Body of pancreas (tissue), 4 donors: ENCODE results near the gene LRP1-AS. TPM values are rescaled to one million over a fixed set of nuclear protein-coding genes. Genes with fewer than 3 reads are reported as not detected.

Experiments used
- ATAC-seq: fragments of 150-250 bp; one replicate; pipeline ENCODE4 v1.9.1; 2016
- DNase-seq, 4 donors: peaks; one replicate each; pipeline ENCODE4 v3.0.0-alpha.2; 2019
- H3K27ac ChIP-seq, 4 donors: fragments of 200-600 bp; sonication (generic); 1 replicate in 3 of 4; 2 replicates in 1 of 4; pipeline versions ENCODE4 v1.5.1 to v1.6.1; 2016 to 2019; ENCODE audit warnings: mild to moderate bottlenecking in 1 of 4, mixed read lengths in 1 of 4, moderate library complexity in 1 of 4
- H3K27me3 ChIP-seq, 2 donors: fragments of 200-600 bp; sonication (generic); one replicate each; pipeline ENCODE4 v1.6.0; 2016; ENCODE audit warnings: mild to moderate bottlenecking in 1 of 2
- H3K36me3 ChIP-seq, 2 donors: fragments of 200-600 bp; sonication (generic); replicated peaks in 1 of 2; 2 replicates each; pipeline ENCODE4 v1.5.1; 2016; ENCODE audit warnings: low read depth in 2 of 2; ENCODE audit not compliant: insufficient read depth in 1 of 2
- H3K4me1 ChIP-seq: fragments of 200-600 bp; sonication (generic); one replicate; pipeline ENCODE4 v1.6.0; 2016
- H3K4me3 ChIP-seq, 2 donors: fragments of 200-600 bp; sonication (generic); 1 replicate in 1 of 2; 2 replicates in 1 of 2; pipeline ENCODE4 v1.5.1; 2016 to 2019
- H3K9me3 ChIP-seq, 3 donors: fragments of 200-600 bp; sonication (generic); 1 replicate in 2 of 3; 2 replicates in 1 of 3; pipeline ENCODE4 v1.5.1; 2016
- POLR2A ChIP-seq, 3 donors: fragments of 450-650 bp; IDR thresholded peaks; one replicate each; pipeline ENCODE4 v1.6.1; 2016; ENCODE audit warnings: antibody characterized with exemption in 3 of 3, mild to moderate bottlenecking in 2 of 3
- WGBS, 2 donors: methylation state at CpG; one replicate each; pipeline ENCODE4 v1.1.5; 2017; 5-methylcytosine and 5-hydroxymethylcytosine counted together
- intact Hi-C: fragments of 100-400 bp; cut with DNase I; formaldehyde crosslinking; loops from one replicate; pipeline ENCODE4 v1.15.1; 2023
- total RNA-seq, 2 donors: library from RNA; depleted of rRNA; stranded (reverse); fragments of >200 nt; gene quantifications; one replicate each; pipeline ENCODE4 v1.1.0, GENCODE V29; 2016
- TF ChIP-seq, protein P1 (sequence below), 7 experiments: fragments of 450-650 bp in 4 of 7; fragments of 200-600 bp in 3 of 7; sonication (generic) in 3 of 7; IDR thresholded peaks; one replicate each; pipeline ENCODE4 v1.5.1; 2016 to 2019; ENCODE audit warnings: antibody characterized with exemption in 7 of 7

The LRP1-AS gene
- total RNA-seq, 2 donors from 2014 or later, result not detected

DNA sequence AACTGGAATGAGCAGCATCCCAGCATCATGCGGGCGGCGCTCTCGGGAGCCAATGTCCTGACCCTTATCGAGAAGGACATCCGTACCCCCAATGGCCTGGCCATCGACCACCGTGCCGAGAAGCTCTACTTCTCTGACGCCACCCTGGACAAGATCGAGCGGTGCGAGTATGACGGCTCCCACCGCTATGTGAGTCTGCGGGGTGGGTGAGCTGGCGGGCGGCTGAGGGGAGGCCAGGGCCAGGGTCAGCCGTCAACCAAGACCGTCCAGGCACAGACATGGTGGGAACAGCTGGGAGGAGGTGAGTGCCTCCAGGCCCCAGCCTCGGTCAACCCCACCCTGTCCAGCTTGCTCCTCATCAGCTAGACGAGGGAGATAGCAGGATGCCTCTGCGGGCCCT is 43.4 kb upstream of the LRP1-AS start:
- Histone ChIP-seq H3K9me3 (no peaks in the 10 kb centered on the region), H3K27ac (no peak overlapping the region), H3K4me1 (no peaks in the 10 kb centered on the region), H3K4me3 (no peak overlapping the region), H3K36me3 (no peaks in the 10 kb centered on the region), H3K27me3 (no peaks in the 10 kb centered on the region)
- TF ChIP-seq POLR2A (IDR thresholded peaks at IDR 0.05), result no peak
- TF ChIP-seq, protein P1, sequence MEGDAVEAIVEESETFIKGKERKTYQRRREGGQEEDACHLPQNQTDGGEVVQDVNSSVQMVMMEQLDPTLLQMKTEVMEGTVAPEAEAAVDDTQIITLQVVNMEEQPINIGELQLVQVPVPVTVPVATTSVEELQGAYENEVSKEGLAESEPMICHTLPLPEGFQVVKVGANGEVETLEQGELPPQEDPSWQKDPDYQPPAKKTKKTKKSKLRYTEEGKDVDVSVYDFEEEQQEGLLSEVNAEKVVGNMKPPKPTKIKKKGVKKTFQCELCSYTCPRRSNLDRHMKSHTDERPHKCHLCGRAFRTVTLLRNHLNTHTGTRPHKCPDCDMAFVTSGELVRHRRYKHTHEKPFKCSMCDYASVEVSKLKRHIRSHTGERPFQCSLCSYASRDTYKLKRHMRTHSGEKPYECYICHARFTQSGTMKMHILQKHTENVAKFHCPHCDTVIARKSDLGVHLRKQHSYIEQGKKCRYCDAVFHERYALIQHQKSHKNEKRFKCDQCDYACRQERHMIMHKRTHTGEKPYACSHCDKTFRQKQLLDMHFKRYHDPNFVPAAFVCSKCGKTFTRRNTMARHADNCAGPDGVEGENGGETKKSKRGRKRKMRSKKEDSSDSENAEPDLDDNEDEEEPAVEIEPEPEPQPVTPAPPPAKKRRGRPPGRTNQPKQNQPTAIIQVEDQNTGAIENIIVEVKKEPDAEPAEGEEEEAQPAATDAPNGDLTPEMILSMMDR (IDR thresholded peaks at IDR 0.05), result no peak
- DNase-seq, result no peak
- intact Hi-C loops, result loop anchor here (5.0 kb wide), 1 partner anchor 124 kb away; no protein-coding TSS in a partner anchor
- ATAC-seq, result no peak
- 92 to 96% methylated on average over 5 to 19 of the region's 23 CpGs for WGBS, 2 donors

DNA sequence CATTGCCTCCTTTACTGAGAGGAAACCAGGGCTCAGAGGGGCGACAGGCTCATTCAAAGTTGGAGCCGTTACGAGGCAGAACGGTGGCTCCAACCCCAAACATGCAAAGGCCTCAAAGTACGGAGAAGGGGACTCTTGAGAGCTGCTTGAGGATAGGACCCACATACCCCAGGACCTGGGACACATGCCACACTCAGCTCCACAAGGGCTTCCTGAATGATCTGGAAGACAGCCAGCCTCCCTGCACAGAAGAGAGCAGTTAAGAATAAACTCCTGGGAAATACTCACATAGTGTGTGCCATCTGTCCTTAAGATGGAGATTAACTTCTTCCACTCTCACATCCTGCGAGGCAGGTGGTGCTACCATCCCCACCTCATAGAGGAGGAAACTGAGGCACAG is 42.6 kb upstream of the LRP1-AS start:
- DNase-seq (no peak), ATAC-seq (no peak)
- Histone ChIP-seq H3K27me3 (no peaks in the 10 kb centered on the region), H3K27ac (no peak overlapping the region), H3K4me3 (no peak overlapping the region), H3K4me1 (no peaks in the 10 kb centered on the region), H3K36me3 (no peaks in the 10 kb centered on the region), H3K9me3 (no peaks in the 10 kb centered on the region)
- 66 to 78% methylated on average over 4 to 6 of the region's 6 CpGs for WGBS, 2 donors
- no peak for TF ChIP-seq POLR2A (IDR thresholded peaks at IDR 0.05)
- TF ChIP-seq, protein P1 (IDR thresholded peaks at IDR 0.05), result no peak
- intact Hi-C loops, result loop anchor here (5.0 kb wide), 1 partner anchor 123 kb away; no protein-coding TSS in a partner anchor

DNA sequence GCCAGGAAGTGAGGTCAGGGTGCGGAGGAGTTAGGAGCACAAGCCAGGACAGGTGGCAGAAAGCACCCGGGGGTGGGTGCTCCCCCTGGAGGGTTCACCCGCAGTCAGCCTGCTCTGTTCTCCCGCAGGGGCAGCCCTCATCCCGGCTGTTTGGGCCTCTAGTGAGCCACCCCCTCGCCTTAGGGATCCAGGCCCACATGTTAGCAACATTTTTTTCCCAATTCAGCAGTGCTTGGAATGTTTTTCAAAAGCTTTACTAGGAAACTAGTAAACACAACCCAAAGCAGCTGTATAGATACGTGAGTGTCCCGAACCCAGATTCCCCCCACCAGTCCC is 40.6 kb upstream of the LRP1-AS start:
- H3K9me3 ChIP-seq, result no peaks in the 10 kb centered on the region
- H3K36me3 ChIP-seq, result no peaks in the 10 kb centered on the region
- H3K4me3 ChIP-seq, result no peak overlapping the region
- WGBS, 2 donors, result 69 to 86% methylated on average over 3 to 8 of the region's 8 CpGs
- DNase-seq (no peak), ATAC-seq (no peak)
- no peaks in the 10 kb centered on the region for H3K4me1 ChIP-seq
- H3K27me3 ChIP-seq, result no peaks in the 10 kb centered on the region
- no peak overlapping the region for H3K27ac ChIP-seq
- TF ChIP-seq POLR2A (IDR thresholded peaks at IDR 0.05), result no peak
- intact Hi-C loops, result no loop called here

DNA sequence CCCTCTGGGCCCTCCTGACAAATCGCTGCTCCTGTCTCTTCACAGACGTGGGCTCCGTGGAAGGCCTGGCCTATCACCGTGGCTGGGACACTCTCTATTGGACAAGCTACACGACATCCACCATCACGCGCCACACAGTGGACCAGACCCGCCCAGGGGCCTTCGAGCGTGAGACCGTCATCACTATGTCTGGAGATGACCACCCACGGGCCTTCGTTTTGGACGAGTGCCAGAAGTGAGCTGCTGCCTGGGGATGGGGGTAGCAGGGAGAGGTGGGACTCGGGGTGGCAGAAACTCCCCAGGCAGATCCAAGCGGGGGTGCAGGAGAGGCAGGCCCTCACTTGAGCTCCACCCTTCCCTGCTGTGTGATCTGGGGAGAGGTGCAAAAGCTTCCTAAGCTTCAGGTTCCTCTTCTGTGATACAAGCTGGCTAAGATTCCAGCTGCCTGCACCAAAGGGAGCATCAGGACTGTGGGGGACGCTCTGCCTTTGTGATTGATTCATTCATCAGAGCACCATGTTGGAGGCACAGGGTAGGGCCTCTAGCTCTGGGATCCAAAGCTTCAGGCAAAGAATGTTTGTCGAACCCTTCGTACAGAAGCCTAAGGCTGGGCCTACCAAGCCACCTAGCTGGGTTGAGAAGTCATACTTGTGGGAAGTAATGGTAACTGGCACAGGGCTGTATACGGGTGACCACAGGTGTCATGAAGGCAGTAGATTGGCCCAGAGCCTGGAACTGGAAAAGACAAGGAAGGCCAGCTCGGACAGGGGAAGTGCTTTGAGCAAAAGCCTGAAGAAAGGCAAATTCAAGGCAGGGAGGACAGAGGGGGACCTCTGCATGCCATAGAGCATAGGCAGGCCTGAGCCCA is 40.0 kb upstream of the LRP1-AS start:
- no peak overlapping the region for H3K4me3 ChIP-seq
- no peak for DNase-seq
- no peaks in the 10 kb centered on the region for H3K4me1 ChIP-seq
- no peak overlapping the region for H3K27ac ChIP-seq
- 73 to 80% methylated on average over 7 to 21 of the region's 21 CpGs for whole genome bisulfite sequencing, 2 donors
- H3K9me3 ChIP-seq, result no peaks in the 10 kb centered on the region
- no peaks in the 10 kb centered on the region for H3K27me3 ChIP-seq
- TF ChIP-seq, protein P1 (IDR thresholded peaks at IDR 0.05), result no peak
- TF ChIP-seq POLR2A (IDR thresholded peaks at IDR 0.05), result no peak
- H3K36me3 ChIP-seq, result no peaks in the 10 kb centered on the region
- intact Hi-C loops, result no loop called here
- no peak for ATAC-seq

DNA sequence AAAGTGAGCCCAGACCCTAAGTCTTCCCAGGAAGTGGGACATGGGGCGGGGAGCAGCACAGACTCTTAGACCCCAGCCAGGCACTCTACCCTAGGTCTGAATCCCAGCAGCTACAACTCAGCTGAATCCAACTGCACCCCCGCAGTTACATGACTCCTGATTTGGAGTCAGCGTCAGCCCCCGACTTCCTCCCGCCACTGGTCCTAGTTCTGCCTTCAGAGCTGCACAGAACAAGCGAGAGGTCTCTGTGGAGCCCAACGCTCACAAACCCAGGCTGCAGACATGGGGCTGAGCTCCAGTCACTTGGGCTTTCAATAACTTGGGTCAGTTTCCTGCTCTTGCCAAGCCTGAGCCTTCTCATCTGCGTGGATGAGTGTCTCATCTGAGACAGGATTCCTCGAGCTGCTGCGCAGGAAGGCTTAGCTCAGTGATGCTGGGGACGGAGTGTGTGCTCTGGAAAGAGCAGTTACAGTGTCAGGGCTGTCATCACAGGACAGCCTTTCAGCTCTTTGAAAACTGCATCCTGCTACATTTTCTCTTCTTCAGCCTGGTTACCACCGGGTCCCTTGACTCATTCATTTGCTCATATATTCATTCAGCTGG is 38.6 kb upstream of the LRP1-AS start:
- TF ChIP-seq, protein P1 (IDR thresholded peaks at IDR 0.05), result no peak
- no peak for TF ChIP-seq POLR2A (IDR thresholded peaks at IDR 0.05)
- H3K4me3 ChIP-seq, result no peak overlapping the region
- intact Hi-C loops, result no loop called here
- ATAC-seq (no peak), DNase-seq (no peak)
- H3K36me3 ChIP-seq, result no peaks in the 10 kb centered on the region
- no peak overlapping the region for H3K27ac ChIP-seq
- H3K4me1 ChIP-seq, result no peaks in the 10 kb centered on the region
- no peaks in the 10 kb centered on the region for H3K27me3 ChIP-seq
- no peaks in the 10 kb centered on the region for H3K9me3 ChIP-seq
- WGBS, 2 donors, result 90 to 92% methylated on average over 11 to 12 of the region's 12 CpGs
